Measurements from ENCODE around the gene FBLN7. TPM values are rescaled to one million over a fixed set of nuclear protein-coding genes. Genes with fewer than 3 reads are reported as not detected.
"Not testable (repeated sequence)": the region's sequence is repeated elsewhere in the genome, so short reads cannot be mapped to it uniquely, and the experiment has no call there.

The FBLN7 gene
- total RNA-seq: 10 to 100 TPM; 14.6 to 15.4 TPM
- long read RNA-seq, donor 1, transcript FBLN7-202 (8 exons, 2,301 nt): major isoform, 6 of 11 reads
- long read RNA-seq, donor 1, partial matches to known transcripts: 1 of 11 reads
- long read RNA-seq, donor 1, other reads (novel, unspliced or antisense): 4 of 11 reads
- long read RNA-seq, donor 2, partial matches to known transcripts: 5 of 10 reads
- long read RNA-seq, donor 2, other reads (novel, unspliced or antisense): 3 of 10 reads

GRCh38 chr2:112138159-112139032, at the start of gene FBLN7:
TSS of gene FBLN7 (plus strand) at chr2:112138385. CDS start at chr2:112138656, 271 bp downstream.
- intact Hi-C loops (cut with DNase I): no loop called here
- DNase-seq (ENCODE audit: low spot score): no peak

DNA sequence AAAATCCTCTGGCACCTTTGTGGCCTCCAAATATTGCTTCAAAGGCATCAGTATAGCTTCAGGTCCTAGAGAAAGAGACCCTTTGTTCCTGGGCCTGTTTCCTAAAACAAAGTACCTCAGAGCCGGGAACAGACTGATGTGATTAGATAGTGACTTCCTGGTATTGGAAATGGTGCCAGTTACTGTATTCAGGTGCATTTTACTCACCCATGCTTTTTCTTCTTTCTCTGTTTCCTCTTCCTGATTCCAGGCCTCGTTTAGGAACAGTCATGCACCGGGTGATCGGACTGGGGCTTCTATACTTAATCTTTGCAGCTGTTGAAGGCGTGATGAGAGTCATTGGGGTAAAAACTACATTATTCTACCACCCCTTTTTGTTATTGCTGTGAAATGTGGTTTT, 48.8 kb upstream of the FBLN7 start:
- DNase-seq (ENCODE audit: low spot score): no peak
- intact Hi-C loops (cut with DNase I): no loop called here

DNA sequence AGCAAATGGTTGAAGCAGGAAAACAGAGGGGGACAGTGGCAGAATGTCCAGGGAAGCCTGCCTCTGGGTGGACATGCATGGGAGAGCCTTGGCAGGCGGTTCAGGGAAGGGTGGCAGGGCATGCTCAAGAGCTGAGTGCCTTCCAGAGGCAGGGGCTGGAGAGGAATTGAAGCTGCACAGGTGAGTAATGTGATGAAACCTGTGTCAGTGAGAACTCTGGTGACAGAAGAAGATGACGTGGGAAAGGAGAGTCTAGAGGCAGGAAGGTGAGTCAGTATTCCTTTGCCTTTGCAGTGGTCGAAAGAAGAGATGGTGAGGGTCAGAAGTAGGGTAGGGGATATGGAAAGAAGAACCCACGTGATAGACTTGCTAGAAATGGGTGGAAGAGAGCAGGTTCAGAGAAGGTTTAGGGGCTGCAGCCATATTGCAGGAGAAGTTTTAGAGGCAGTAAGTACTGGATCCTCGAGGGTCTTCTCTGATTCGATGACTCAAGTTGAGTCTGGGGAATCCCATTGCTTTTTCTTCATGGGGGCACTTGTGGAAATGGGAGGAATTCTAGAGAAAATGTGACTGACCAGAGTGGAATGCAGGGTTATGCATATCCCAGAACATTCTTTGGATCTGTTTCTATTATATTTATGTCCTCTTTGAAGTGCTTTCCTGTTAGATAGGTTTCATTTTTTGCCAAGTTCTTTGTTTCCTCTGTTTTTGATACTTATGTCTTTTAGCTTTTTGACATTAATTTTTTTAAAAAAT, 45.7 kb upstream of the FBLN7 start:
- intact Hi-C loops (cut with DNase I): no loop called here

GRCh38 chr2:112093216-112093615, 45.0 kb upstream of the FBLN7 start:
- no peak for DNase-seq (ENCODE audit: low spot score)
- intact Hi-C loops (cut with DNase I): no loop called here

More for the DNA sequence above, 45.7 kb upstream of the FBLN7 start:
- no peak for DNase-seq (ENCODE audit: low spot score)

- intact Hi-C loops (cut with DNase I): no loop called here
- no peak for DNase-seq (ENCODE audit: low spot score)
Measured at GRCh38 chr2:112095681-112096080, 42.5 kb upstream of the FBLN7 start.

DNA sequence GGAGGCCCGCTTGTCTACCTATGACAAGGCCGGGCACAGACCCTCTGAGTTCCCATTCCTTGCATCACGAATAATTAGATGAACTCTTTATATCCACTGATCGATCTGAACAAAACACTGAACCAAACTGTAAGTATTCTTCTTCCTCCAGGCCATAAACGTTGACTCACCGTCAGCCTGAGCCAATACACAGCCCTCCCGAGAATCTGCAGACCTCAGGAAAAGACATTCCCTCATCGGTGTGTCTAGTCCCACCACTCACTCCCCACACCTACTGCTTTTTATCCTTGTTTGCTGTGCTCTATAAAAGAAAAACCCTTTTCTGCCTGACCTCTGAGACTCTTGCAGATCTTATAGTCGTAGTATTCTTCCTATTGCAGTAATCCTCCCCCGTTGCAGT, 42.1 kb upstream of the FBLN7 start:
- intact Hi-C loops (cut with DNase I): no loop called here

DNA sequence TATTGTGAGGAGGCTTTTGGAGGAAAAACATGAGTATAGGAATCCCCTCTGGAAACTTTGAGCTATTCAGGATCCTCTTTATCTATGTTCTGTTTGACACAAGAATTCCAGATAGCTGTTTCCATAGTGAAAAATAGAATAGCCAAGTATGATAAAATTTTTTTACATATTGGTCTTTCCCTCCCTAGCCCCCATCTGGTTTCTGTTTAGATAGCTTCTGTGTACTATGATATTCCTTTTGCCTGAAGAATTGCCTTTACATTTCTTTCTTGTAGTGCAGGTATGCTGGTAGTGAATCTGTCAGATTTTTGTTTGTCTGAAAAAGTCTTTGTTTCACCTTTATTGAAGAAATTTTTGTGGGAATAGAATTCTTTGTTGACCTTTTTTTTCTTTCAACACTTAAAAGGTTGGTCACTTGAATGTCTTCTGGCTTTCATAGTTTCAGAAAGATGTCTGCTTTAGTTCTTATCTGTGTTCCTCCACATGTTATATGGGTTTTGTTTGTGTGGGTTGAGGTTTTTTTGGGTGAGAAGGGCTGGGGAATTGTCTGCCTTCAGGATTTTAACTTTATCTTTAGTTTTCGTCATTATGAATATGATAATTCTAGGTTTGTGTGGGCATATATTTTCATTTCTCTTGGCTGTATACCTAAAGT, 29.9 kb upstream of the FBLN7 start:
- intact Hi-C loops (cut with DNase I): no loop called here

More for the DNA sequence above, 42.1 kb upstream of the FBLN7 start:
- DNase-seq (ENCODE audit: low spot score): no peak

GRCh38 chr2:112109278-112109677, 28.9 kb upstream of the FBLN7 start:
- intact Hi-C loops (cut with DNase I): no loop called here
- DNase-seq (ENCODE audit: low spot score): no peak

More for the DNA sequence above, 29.9 kb upstream of the FBLN7 start:
- no peak for DNase-seq (ENCODE audit: low spot score)

GRCh38 chr2:112110966-112111365, 27.2 kb upstream of the FBLN7 start:
- DNase-seq (ENCODE audit: low spot score): no peak
- intact Hi-C loops (cut with DNase I): no loop called here

DNA sequence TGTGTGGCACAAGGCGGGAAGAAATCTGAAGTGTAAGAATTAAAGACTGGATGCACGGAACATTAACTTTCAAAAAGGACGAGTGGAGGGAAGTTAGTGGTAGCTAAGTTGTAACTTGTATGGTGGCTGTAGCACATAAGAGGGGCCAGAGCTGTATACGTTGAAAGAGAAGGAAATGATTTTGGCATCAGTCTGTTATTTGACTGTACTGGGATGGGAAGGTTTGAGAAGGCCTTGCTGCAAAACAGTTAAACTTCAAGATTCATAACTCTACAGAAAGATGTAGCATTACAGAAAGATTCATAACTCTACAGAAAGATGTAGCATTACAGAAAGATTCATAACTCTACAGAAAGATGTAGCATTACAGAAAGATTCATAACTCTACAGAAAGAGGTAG, 24.8 kb upstream of the FBLN7 start:
- DNase-seq (ENCODE audit: low spot score); intact Hi-C loops (cut with DNase I): not testable (repeated sequence)

GRCh38 chr2:112118148-112118547, 20.0 kb upstream of the FBLN7 start:
- DNase-seq (ENCODE audit: low spot score): no peak
- intact Hi-C loops (cut with DNase I): no loop called here

DNA sequence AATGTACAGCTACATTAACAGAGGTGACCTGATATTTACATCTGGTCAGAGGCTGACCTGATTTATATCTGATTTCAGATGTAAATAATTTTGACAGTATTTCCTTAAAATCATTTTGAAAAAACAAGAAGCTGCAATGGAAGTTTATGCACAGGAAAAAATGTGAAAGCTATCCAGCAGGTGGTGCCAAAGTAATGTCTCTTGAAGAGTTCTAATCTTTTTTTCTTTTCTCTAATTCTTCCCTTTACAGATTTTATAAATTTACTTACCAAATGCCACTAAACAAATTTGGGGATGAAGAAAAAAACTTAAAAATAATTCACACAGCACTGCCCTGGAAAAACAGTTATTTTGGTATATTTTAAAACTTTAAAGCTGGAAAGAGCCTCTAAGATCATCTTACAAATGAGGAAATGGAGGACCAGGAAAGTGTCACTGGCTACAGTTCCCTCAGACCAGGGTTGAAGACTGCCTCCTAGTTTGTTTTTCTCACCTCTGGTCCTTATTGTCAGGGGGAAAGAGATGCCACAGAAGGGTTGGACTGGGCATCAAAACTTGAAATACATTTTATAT, 16.4 kb upstream of the FBLN7 start:
- DNase-seq (ENCODE audit: low spot score): no peak
- intact Hi-C loops (cut with DNase I): no loop called here

- DNase-seq (ENCODE audit: low spot score): no peak
- intact Hi-C loops (cut with DNase I): no loop called here
Measured at GRCh38 chr2:112129060-112129459, 9.1 kb upstream of the FBLN7 start.

GRCh38 chr2:112133344-112133743, 4.8 kb upstream of the FBLN7 start:
- no peak for DNase-seq (ENCODE audit: low spot score)
- intact Hi-C loops (cut with DNase I): no loop called here

DNA sequence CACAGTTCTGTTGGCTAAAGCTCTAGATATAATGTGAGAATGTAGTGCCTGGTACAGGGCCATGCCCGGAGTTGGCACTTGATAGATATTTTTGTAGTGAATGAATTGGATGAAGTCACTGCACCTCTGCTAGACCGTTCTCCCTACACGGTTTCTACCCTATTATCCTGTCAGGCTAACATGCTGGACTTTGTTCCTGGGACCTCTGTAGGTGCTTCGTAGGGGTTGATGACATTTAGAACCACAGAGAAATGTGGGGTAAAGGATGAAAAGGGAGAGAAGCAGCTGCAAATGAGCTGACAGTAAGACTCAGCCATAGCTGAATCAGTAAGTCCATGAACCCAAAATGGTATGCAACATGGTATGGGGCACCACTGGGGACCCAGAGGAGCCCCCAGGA, 4.1 kb upstream of the FBLN7 start:
- intact Hi-C loops (cut with DNase I): no loop called here
- no peak for DNase-seq (ENCODE audit: low spot score)

DNA sequence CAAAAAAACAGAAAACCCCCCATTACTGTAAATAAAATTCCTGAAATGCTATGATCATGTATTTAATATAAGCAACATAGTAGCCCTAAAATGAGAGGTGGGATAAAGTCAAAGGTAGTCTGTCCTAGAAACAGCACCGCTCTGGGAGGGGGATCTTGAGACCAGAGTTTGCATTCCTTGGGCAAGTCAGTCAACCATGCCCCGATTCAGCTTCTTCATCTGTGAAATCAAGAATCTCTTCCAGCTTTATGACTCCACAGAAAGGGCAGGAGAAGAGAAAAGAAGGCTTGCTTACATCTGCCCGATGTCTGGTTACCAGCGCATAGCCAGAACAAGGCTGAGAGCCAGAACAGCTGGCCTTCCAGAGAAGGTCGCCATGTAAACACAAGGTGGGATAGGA, 2.1 kb upstream of the FBLN7 start:
- intact Hi-C loops (cut with DNase I): loop anchor here in 1 of 2 donors (1.0 kb wide), 1 partner anchor 46 kb away; no protein-coding TSS in a partner anchor
- no peak for DNase-seq (ENCODE audit: low spot score)

DNA sequence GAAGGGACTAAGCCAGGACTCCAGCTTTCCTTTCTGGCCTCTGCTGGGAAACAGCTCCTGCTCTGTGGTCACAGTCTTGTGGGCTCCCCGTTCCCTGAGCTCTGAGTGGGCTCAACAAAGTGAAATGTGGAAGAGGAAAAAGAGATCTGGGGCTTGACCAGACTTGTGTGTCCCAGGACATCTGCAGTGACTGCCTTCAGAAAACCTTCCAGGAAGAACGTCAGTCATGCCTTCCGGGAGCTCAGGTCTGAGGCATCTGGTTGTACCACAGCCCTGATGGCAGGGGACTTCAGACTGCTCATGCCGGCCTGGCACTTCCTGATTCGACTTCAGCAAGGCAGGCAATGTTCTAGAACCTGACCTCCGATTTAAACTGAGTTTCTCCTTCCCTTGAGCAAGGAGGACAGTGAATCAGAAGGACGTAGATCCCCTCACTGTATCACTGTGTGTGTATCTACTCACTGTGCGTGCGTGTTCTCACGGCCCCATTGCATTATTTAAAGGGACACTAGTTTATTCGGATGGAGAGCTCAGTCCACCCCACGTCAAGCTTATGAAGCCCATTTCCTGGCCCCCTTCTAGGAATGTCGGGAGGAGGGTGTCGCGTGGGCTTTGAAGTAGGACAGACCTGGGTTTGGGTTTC, 548 bp upstream of the FBLN7 start:
- DNase-seq (ENCODE audit: low spot score): no peak

GRCh38 chr2:112139033-112139614, 939 bp downstream of the FBLN7 start:
- intact Hi-C loops (cut with DNase I); DNase-seq (ENCODE audit: low spot score): not testable (repeated sequence)

More for the DNA sequence above, 548 bp upstream of the FBLN7 start:
- intact Hi-C loops (cut with DNase I): no loop called here

All from posterior vena cava (tissue), 2 donors.